ENCODE results near the gene PPIC. TPM values are rescaled to one million over a fixed set of nuclear protein-coding genes. Genes with fewer than 3 reads are reported as not detected.

The PPIC gene
- total RNA-seq, 1 donor = 57.0 TPM

DNA sequence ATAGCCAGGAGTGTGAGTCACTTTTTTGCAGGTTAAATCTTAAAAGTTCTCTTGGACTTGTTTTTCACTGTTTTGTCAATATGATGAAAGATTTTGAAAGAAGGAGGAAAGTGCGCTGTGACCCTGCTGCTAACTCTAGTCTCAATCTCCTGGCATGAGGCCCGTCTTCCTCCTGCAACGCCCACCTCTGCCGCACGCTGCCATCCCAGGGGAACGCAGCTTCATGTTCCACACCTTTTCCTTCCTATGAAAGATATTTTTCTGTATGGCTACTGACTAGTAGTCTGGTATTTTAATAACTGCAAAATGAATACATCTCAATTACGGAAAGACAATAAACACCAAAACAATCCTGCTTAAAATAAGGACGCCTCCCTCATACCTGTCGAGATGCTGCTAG is 8.3 kb downstream of the PPIC start:
- no peak for DNase-seq (ENCODE audit: low read depth)

DNA sequence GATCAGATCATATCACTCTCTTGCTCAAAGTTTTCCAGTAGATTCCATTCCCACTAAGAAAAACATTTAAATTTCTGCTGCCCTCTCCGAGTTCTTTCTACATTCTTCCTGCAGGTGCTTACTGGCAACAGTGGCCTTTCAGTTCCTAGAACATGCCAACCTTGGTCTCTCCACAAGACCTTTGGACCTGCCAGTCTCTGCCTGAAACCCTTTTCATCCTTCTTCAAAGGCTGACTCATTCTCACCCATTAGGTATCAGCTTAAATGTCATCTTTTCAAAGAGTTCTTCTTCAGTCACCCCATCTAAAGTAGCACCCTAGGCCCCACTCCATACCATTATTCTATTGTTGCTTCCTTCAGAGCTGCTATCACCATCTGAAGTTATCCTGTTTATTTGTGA is 21.8 kb downstream of the PPIC start:
- no peak for DNase-seq (ENCODE audit: low read depth)
- TF ChIP-seq CTCF (IDR thresholded peaks at IDR 0.05; ENCODE audit: insufficient read depth, low read depth, low read length) = no peak
- no peak overlapping the region for H3K4me3 ChIP-seq (ENCODE audit: low read depth, low read length)

More for the DNA sequence above, 8.3 kb downstream of the PPIC start:
- TF ChIP-seq CTCF (IDR thresholded peaks at IDR 0.05; ENCODE audit: insufficient read depth, low read depth, low read length) = no peak
- H3K4me3 ChIP-seq (ENCODE audit: low read depth, low read length) = no peak overlapping the region

DNA sequence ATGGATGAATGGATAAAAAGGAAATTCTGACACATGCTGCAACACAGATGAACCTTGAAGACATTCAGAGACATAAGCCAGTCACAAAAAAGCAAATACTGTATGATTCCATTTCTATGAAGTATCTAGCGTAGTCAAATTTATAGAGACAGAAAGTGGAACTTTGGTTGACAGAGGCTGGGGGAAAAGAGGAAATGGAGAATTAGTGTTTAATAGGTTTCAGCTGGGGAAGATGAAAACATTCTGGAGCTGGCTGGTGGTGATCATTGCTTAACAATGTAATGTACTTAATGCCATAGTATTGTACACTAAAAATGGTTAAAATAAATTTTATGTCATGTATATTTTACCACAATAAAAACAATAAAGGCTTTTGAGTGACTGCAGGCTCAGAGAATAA is 24.2 kb downstream of the PPIC start:
- DNase-seq (ENCODE audit: low read depth) = peak; percentile 21
- no peak overlapping the region for H3K4me3 ChIP-seq (ENCODE audit: low read depth, low read length)
- no peak for TF ChIP-seq CTCF (IDR thresholded peaks at IDR 0.05; ENCODE audit: insufficient read depth, low read depth, low read length)

DNA sequence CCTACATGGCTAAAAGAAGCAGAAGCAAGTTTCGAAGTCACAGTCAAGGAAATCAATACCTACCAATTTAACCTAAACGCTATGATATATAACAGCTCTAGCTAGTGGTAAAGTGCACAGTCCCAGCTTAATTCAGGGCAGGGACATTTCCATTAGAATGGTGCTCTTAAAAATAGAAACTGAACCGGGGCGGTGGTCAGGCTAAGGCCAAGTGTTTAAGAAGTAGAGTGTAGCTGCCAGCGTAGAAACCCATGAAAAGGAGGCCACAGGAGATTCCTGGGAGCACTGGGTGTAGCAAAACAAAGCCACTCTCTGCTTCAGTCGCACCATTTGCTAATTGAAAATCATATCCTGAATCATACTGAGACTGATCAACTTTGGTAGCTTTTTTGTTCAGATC is 28.8 kb downstream of the PPIC start:
- H3K4me3 ChIP-seq (ENCODE audit: low read depth, low read length) = no peak overlapping the region
- no peak for DNase-seq (ENCODE audit: low read depth)

DNA sequence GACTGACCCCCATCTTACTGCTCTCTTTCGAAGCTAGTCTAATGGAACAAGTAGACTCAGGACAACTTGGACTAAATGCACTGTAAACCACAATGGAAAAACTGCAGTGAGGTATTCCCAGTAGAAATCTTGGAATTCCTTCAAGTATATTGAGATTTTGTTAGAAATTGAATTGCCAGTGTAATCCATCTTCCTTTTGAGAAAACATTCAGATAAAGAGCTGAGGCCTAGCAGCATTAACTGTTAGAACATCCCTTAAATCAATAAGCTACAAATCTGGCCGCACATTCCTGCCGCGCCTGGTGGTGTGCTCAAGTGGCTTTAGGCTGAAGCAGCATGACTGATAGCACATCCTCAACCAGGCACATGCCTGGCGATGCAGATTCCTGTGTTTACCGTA is 29.3 kb downstream of the PPIC start:
- no peak overlapping the region for H3K4me3 ChIP-seq (ENCODE audit: low read depth, low read length)
- DNase-seq (ENCODE audit: low read depth) = peak; percentile 6
- TF ChIP-seq CTCF (IDR thresholded peaks at IDR 0.05; ENCODE audit: insufficient read depth, low read depth, low read length) = no peak

More for the DNA sequence above, 28.8 kb downstream of the PPIC start:
- no peak for TF ChIP-seq CTCF (IDR thresholded peaks at IDR 0.05; ENCODE audit: insufficient read depth, low read depth, low read length)

GRCh38 chr5:123001808-123002207 is 34.7 kb downstream of the PPIC start:
- DNase-seq (ENCODE audit: low read depth) = no peak
- no peak for TF ChIP-seq CTCF (IDR thresholded peaks at IDR 0.05; ENCODE audit: insufficient read depth, low read depth, low read length)
- H3K4me3 ChIP-seq (ENCODE audit: low read depth, low read length) = no peak overlapping the region

DNA sequence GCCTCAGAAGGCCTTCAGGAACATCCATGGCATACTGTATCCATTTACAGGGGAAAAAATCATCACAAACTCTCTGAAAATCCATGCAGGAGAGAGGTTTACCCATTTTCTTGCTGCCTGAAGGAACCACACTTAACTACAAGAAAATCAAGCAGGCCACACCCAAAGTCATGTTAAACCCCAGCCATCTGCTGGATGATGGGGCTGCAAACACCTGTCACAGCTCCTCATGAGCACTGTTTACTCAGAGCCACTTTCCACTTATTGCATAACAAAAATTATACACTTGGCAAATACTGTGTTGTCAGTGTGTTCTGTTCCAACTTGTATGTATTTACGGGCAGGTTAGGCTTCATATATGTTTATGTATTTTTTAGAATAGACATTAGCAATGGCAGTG is 35.8 kb downstream of the PPIC start:
- no peak for DNase-seq (ENCODE audit: low read depth)
- no peak overlapping the region for H3K4me3 ChIP-seq (ENCODE audit: low read depth, low read length)
- no peak for TF ChIP-seq CTCF (IDR thresholded peaks at IDR 0.05; ENCODE audit: insufficient read depth, low read depth, low read length)
